ENCODE measurements around the gene INTS11. TPM values are rescaled to one million over a fixed set of nuclear protein-coding genes. Genes with fewer than 3 reads are reported as not detected.

The INTS11 gene
- total and polyA plus RNA-seq, 9 of the 15 experiments (the other 6 are each of a cell fraction or from before 2014, with no cell fraction given), result 3.6 to 183 (median 110) TPM

DNA sequence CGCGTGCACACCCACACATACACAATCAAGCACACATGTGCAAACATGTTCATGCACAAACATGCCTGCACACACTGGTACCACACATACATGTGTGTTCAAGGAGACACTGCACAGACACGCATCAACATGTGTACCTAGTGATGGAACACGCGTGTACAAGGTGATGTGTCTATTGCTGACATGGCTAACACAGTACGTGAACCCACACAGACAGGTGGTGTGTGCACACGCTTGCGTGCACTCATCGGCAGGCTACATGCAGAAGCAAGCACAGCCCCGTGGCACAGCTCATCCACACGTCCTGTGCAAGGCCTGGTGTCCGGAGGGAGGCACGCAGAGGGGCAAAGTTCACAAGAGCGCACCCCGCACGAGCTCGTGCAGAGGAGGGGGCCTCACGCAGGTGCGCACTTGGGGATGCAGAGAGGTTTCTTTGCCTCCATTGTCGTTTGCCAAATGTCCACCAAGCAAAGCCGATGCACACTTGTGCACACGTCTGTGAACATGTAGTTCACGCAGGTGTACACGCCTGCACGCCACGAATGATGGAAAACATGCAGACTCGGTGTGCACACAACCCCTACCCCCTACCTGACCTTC is 17.7 kb downstream of the INTS11 start:
- Histone ChIP-seq H3K36me3 (ENCODE audit: control insufficient read depth, insufficient read depth, low read length) (peaks cover 30% of the 10 kb centered on the region), H3K9me1 (ENCODE audit: control insufficient read depth, insufficient read depth, low read length) (peaks cover 5% of the 10 kb centered on the region), H3K27ac (ENCODE audit: extremely low read depth, low read depth, low read length) (peak overlapping the region; percentile 73; the same call in 2 of the 3 replicates), H3K9ac (ENCODE audit: insufficient read depth in 1 of 2, low read depth in 2 of 2, low read length in 2 of 2) (peak overlapping the region; percentile 69 to 97), H3K27me3 (ENCODE audit: control insufficient read depth in 2 of 2, insufficient read depth in 2 of 2, low read length in 2 of 2) (no peaks in the 10 kb centered on the region), H3K4me1 (replicated peaks in 1 of 2; ENCODE audit: control insufficient read depth in 2 of 2, insufficient read depth in 2 of 2, low read length in 2 of 2) (peaks cover 41 to 96% of the 10 kb centered on the region in 2 experiments), H3K4me2 (ENCODE audit: insufficient read depth, low read length) (peak overlapping the region; percentile 75), H3K79me2 (ENCODE audit: control insufficient read depth, insufficient read depth, low read length) (peaks cover 54% of the 10 kb centered on the region), H4K20me1 (replicated peaks; ENCODE audit: control insufficient read depth, insufficient read depth, low read length) (peaks cover 29% of the 10 kb centered on the region), H2AFZ (ENCODE audit: low read depth, low read length) (no peak overlapping the region), H3K9me3 (replicated peaks; ENCODE audit: control insufficient read depth, insufficient read depth, low read depth, low read length) (no peaks in the 10 kb centered on the region), H3K4me3 (peak overlapping the region; percentile 94)
- intact Hi-C loops (cut with micrococcal nuclease) (loop anchor here (5.0 to 10.0 kb wide), 2 partner anchors 71 to 918 kb away; partner anchors contain the start of genes AURKAIP1 and SKI), in situ Hi-C loops (cut with MboI) (no loop called here)
- ChIA-PET CTCF (ENCODE audit: low intra/inter-chr PET ratio) (no interaction called here), POLR2A (interaction anchor here (0.5 to 1.0 kb wide), 3 partner anchors 9 to 86 kb away, joined by 3 read pairs; no protein-coding TSS in a partner anchor)
- peak; percentile 82 for FAIRE-seq
- DNase-seq (ENCODE audit: extremely low read depth in 1 of 4, low spot score in 3 of 4), result no peak
- TSS peak; percentile 57 for BruUV-seq (replicated peaks)
- 36% methylated on average over 27 of the region's 27 CpGs for WGBS (ENCODE audit: insufficient coverage, low coverage, missing lambda C conversion rate)
- no peak for ATAC-seq
- TF ChIP-seq ZNF124 (CRISPR knock-in tag; IDR thresholded peaks at IDR 0.05), result 0 out of 2 replicates have a peak, but pooled peaks have one; percentile 57
- TF ChIP-seq, protein P1, sequence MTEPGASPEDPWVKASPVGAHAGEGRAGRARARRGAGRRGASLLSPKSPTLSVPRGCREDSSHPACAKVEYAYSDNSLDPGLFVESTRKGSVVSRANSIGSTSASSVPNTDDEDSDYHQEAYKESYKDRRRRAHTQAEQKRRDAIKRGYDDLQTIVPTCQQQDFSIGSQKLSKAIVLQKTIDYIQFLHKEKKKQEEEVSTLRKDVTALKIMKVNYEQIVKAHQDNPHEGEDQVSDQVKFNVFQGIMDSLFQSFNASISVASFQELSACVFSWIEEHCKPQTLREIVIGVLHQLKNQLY (CRISPR knock-in tag; conservative IDR thresholded peaks at IDR 0.05), result 0 out of 4 replicates have a peak, but pooled peaks of 1 of the 2 experiments have one; percentile 20
- TF ChIP-seq, protein P2, sequence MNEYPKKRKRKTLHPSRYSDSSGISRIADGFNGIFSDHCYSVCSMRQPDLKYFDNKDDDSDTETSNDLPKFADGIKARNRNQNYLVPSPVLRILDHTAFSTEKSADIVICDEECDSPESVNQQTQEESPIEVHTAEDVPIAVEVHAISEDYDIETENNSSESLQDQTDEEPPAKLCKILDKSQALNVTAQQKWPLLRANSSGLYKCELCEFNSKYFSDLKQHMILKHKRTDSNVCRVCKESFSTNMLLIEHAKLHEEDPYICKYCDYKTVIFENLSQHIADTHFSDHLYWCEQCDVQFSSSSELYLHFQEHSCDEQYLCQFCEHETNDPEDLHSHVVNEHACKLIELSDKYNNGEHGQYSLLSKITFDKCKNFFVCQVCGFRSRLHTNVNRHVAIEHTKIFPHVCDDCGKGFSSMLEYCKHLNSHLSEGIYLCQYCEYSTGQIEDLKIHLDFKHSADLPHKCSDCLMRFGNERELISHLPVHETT (CRISPR knock-in tag; conservative IDR thresholded peaks at IDR 0.05 in 1 of 2, IDR thresholded peaks at IDR 0.05 in 1 of 2), result no peak
- TF ChIP-seq, protein P3, sequence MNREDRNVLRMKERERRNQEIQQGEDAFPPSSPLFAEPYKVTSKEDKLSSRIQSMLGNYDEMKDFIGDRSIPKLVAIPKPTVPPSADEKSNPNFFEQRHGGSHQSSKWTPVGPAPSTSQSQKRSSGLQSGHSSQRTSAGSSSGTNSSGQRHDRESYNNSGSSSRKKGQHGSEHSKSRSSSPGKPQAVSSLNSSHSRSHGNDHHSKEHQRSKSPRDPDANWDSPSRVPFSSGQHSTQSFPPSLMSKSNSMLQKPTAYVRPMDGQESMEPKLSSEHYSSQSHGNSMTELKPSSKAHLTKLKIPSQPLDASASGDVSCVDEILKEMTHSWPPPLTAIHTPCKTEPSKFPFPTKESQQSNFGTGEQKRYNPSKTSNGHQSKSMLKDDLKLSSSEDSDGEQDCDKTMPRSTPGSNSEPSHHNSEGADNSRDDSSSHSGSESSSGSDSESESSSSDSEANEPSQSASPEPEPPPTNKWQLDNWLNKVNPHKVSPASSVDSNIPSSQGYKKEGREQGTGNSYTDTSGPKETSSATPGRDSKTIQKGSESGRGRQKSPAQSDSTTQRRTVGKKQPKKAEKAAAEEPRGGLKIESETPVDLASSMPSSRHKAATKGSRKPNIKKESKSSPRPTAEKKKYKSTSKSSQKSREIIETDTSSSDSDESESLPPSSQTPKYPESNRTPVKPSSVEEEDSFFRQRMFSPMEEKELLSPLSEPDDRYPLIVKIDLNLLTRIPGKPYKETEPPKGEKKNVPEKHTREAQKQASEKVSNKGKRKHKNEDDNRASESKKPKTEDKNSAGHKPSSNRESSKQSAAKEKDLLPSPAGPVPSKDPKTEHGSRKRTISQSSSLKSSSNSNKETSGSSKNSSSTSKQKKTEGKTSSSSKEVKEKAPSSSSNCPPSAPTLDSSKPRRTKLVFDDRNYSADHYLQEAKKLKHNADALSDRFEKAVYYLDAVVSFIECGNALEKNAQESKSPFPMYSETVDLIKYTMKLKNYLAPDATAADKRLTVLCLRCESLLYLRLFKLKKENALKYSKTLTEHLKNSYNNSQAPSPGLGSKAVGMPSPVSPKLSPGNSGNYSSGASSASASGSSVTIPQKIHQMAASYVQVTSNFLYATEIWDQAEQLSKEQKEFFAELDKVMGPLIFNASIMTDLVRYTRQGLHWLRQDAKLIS (CRISPR knock-in tag; IDR thresholded peaks at IDR 0.05), result no peak
- TF ChIP-seq CREB1 (IDR thresholded peaks at IDR 0.05), result no peak; the same call in 1 of the 2 replicates
- 0 out of 2 replicates have a peak, but pooled peaks have one; percentile 5 for TF ChIP-seq CREB1 (CRISPR knock-in tag; IDR thresholded peaks at IDR 0.05)
- TF ChIP-seq BRCA1 (IDR thresholded peaks at IDR 0.05), result no peak
- TF ChIP-seq BRCA1 (CRISPR knock-in tag; IDR thresholded peaks at IDR 0.05), result peak; percentile 90; the same call in 1 of the 2 replicates
- TF ChIP-seq MAFF (IDR thresholded peaks at IDR 0.05; ENCODE audit: low read length), result no peak
- TF ChIP-seq MYBL2 (IDR thresholded peaks at IDR 0.05; ENCODE audit: low read depth), result no peak
- 0 out of 2 replicates have a peak, but pooled peaks have one; percentile 11 for TF ChIP-seq MYBL2 (CRISPR knock-in tag; IDR thresholded peaks at IDR 0.05; ENCODE audit: borderline replicate concordance)
- TF ChIP-seq IRF2 (CRISPR knock-in tag; IDR thresholded peaks at IDR 0.05), result peak; percentile 49; the same call in 1 of the 2 replicates
- TF ChIP-seq, protein P4, sequence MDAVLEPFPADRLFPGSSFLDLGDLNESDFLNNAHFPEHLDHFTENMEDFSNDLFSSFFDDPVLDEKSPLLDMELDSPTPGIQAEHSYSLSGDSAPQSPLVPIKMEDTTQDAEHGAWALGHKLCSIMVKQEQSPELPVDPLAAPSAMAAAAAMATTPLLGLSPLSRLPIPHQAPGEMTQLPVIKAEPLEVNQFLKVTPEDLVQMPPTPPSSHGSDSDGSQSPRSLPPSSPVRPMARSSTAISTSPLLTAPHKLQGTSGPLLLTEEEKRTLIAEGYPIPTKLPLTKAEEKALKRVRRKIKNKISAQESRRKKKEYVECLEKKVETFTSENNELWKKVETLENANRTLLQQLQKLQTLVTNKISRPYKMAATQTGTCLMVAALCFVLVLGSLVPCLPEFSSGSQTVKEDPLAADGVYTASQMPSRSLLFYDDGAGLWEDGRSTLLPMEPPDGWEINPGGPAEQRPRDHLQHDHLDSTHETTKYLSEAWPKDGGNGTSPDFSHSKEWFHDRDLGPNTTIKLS (IDR thresholded peaks at IDR 0.05; ENCODE audit: borderline replicate concordance, low read depth), result no peak
- 0 out of 2 replicates have a peak, but pooled peaks have one; percentile 17 for TF ChIP-seq FOXP1 (CRISPR knock-in tag; IDR thresholded peaks at IDR 0.05)

Data from K562 (cell line).